ENCODE data around the gene MFAP5.

GRCh38 chr12:8629486-8630033, 33.1 kb downstream of the MFAP5 start:
- TF ChIP-seq, protein P1, sequence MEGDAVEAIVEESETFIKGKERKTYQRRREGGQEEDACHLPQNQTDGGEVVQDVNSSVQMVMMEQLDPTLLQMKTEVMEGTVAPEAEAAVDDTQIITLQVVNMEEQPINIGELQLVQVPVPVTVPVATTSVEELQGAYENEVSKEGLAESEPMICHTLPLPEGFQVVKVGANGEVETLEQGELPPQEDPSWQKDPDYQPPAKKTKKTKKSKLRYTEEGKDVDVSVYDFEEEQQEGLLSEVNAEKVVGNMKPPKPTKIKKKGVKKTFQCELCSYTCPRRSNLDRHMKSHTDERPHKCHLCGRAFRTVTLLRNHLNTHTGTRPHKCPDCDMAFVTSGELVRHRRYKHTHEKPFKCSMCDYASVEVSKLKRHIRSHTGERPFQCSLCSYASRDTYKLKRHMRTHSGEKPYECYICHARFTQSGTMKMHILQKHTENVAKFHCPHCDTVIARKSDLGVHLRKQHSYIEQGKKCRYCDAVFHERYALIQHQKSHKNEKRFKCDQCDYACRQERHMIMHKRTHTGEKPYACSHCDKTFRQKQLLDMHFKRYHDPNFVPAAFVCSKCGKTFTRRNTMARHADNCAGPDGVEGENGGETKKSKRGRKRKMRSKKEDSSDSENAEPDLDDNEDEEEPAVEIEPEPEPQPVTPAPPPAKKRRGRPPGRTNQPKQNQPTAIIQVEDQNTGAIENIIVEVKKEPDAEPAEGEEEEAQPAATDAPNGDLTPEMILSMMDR (conservative IDR thresholded peaks at IDR 0.05 in 1 of 2, IDR thresholded peaks at IDR 0.05 in 1 of 2; ENCODE audit: extremely low read depth in 1 of 2, insufficient read depth in 1 of 2, low read depth in 1 of 2, low read length in 2 of 2) = no peak
- TF ChIP-seq EZH2 (IDR thresholded peaks at IDR 0.05; ENCODE audit: borderline replicate concordance, low read length) = no peak
